NCI-H2171 (cell line): ENCODE results near the gene CBARP.

Experiments
- DNase-seq: peaks from one replicate; lab custom pipeline; 2025; lab: John Stamatoyannopoulos, UW

Gene CBARP, protein sequence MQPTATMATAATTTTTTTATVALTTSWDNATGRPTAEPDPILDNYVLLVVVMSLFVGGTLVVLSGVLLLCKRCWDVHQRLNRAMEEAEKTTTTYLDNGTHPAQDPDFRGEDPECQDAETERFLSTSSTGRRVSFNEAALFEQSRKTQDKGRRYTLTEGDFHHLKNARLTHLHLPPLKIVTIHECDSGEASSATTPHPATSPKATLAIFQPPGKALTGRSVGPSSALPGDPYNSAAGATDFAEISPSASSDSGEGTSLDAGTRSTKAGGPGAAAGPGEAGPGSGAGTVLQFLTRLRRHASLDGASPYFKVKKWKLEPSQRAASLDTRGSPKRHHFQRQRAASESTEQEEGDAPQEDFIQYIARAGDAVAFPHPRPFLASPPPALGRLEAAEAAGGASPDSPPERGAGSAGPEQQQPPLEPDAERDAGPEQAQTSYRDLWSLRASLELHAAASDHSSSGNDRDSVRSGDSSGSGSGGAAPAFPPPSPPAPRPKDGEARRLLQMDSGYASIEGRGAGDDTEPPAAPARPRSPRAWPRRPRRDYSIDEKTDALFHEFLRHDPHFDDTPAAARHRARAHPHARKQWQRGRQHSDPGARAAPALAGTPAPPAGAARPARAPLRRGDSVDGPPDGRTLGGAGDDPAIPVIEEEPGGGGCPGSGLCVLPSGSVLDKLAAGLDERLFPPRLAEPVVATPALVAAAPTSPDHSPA

GRCh38 chr19:1237754-1238368, at the start of gene CBARP:
Gene CBARP, minus strand, starts transcription at chr19:1238005. Its CDS starts 1,905 bp downstream, at chr19:1236100.
- peak; percentile 28 for DNase-seq

GRCh38 chr19:1286487-1287353, 48.9 kb upstream of the CBARP start:
- no peak for DNase-seq

DNA sequence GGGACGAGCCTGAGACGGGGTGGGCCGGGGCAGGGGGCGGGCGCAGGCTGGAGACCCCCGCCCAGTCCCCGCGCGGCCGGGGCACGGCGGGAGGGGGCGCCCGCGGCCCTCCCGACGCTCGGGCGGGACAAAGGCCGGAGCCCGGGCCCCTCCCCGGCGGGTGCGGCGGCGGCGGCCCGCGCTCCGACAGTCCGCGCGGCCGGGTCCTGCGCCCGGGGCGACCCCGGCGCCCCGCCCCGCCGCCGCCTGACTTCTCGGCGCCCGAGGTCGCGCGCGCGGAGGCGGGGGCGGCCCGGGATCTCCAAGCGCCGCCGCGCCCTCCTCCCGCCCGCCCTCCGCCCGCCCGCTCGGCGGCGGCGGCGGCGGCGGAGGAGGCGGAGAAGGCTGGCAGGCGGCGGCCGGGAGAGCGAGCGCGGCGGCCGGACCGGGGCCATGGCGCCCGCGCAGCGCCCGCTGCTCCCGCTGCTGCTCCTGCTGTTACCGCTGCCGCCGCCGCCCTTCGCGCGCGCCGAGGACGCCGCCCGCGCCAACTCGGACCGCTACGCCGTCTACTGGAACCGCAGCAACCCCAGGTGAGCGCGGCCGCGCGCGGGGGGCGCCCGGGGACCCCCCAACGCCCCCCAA, 48.0 kb upstream of the CBARP start, which contains the start of gene EFNA2:
EFNA2 (plus strand) TSS at position 137 of the 624 bp plus-strand sequence; CDS start at position 433, 296 bp downstream.
- DNase-seq = no peak

- no peak for DNase-seq
These were observed 47.4 kb upstream of the CBARP start for GRCh38 chr19:1284979-1285736.

DNA sequence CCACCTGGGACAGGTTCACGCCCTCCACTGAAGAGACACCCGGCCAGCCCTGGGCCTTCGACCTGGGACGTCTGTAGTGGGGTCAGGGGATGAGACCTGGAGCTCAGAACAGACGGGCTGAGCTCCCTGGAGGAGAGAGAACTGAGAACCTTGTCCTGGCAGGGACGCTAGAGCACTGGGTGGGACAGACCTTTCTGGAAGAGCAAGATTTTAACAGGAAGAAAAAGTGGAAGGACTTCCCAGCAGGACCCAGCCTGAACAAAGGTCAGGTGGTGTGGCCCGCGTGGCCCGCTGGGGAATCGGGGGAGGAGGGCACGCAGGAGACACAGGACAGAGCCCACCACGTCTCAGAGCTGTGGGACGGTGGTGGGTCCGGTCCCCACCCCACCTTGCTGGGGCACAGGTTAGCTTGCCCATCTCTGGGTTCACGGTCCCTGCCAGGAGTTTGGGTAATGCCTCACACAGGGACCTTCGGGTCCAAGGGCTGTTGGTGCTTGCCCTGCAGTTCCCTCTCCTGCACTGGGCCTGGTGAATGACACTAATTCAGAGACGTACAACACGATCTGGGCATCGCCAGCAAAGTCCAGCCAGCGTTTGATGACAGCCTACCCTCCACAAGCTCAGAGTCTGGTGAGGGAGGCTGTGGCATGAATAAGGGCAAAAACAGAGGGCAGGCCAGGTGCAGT, 46.6 kb upstream of the CBARP start:
- DNase-seq = no peak

GRCh38 chr19:1283917-1284292, 46.1 kb upstream of the CBARP start:
- no peak for DNase-seq

GRCh38 chr19:1283207-1283916, 45.6 kb upstream of the CBARP start:
- DNase-seq = no peak

- no peak for DNase-seq
These were observed 44.9 kb upstream of the CBARP start for GRCh38 chr19:1282588-1283206.

GRCh38 chr19:1281569-1282287, 43.9 kb upstream of the CBARP start:
- DNase-seq = no peak

DNA sequence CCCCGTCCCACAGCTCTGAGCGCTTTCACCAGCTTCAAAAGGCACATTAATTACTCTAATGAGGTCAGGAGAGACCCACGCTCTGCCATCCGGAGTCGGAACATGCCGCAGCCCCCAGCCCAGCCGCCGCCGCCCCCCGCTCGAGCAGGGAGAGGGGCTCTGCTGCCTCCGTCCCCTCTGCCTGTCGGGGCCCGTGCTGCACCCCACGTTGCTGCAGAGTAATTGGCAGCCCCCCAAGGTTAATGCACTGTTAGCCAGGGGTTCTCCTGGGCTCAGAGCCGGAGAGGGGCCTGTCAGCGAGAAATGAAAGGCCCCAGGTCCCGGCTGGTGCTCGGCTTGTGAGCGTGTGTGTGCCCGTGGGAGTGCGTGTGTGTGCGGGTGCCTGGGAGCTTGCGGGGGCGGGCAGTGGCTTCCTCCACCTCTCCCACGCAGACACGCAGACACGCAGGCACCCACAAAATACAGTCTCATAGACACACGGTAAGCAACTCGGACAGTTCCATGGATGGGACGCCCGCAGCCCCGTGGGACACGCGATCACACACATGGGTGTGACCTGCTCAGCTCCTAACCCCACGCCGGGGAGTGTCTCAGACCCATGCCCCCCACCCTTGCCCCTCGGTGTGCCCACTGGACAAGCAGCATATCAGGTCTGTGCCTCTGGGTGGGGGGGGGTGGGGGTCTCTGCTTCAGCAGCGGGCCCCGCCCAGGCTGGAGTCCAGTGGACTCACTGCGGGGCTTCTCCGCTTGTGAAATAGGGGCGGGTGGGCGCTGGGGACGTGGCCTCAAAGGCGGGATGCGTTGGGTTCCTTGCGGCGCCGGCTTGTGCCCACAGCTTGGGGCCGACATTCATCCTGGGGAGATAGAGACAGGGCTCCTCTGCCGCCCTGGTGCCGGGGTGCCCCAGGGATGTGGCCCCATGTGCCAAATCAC, 43.1 kb upstream of the CBARP start:
- DNase-seq = no peak

- DNase-seq = peak; percentile 43
These were observed 42.1 kb upstream of the CBARP start for GRCh38 chr19:1279782-1280341.

GRCh38 chr19:1278713-1279660, 41.2 kb upstream of the CBARP start:
- no peak for DNase-seq

GRCh38 chr19:1278074-1278473, 40.3 kb upstream of the CBARP start:
- no peak for DNase-seq

DNA sequence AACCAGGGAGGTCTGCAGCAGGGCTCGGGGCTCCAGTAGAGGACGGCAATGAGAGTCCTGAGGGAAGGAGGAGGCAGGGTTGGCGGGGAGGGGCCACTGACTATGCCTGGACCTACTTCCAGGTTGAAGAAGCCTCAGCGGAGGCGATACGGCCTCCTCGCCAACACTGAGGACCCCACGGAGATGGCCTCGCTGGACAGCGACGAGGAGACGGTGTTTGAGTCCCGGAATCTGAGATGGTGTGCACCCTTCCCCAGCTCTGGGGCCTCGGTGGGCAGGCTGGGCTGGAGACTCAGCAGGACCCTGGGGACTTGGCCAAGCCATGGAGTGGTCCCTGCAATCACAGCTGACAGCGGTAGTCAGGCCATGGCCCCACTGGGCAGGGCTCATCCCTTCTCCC, 39.3 kb upstream of the CBARP start:
- no peak for DNase-seq

- no peak for DNase-seq
These were observed 38.8 kb upstream of the CBARP start for GRCh38 chr19:1276628-1277022.
